ENCODE measurements around the gene ARID1B. TPM values are rescaled to one million over a fixed set of nuclear protein-coding genes. Genes with fewer than 3 reads are reported as not detected.

ARID1B gene
- total and polyA plus RNA-seq, 7 donors, result 8.1 to 61.1 (median 53.1) TPM

DNA sequence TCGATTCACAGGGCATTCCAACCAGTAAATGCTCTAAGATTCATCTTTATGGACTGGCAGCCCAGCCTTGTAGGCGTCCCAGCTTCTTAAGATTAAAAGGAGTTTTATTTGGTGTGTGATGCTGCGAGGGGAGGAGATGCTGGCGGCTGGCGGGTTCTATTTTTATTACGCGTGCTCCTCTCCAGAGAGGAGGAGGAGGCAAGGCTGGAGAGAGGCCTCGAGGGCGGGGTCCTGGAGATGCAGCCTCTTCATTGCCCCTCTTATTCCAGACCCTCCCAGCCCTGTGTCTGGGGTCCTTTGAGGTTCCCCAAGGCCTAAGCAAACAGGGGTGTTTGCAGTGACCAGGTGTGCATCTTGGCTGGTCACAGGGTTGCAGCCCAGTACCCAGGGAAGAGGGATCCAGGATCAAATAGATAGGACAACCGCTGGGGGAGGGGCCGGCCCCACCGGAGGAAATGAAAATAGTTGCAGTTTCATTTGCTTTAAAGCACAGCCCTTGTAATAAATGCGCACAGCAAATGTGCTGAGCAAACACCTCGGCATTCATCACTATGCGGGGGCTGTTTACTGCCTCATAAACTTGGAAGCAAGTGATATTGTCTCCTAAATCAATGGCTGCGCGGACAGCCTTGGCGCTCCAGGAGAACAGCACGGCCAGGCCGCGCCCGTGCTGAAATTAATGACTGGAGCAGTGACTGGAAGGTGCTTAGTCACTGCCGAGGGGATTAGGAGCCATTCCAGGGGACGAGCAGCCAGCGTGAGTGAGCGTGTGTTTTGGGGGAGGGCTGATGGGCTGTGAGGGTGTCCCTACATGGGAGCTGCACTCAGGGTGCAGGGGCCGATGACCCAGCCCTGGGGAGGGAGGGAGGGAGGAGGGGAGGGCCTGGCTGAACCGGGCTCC, 463.1 kb downstream of the ARID1B start:
- H3K27ac ChIP-seq, result peak overlapping the region; percentile 93
- no peaks in the 10 kb centered on the region for H3K27me3 ChIP-seq (ENCODE audit: insufficient read depth in 3 of 3, low read length in 2 of 3)
- WGBS, 3 donors, result 12 to 16% (median 12%) methylated on average over 25 to 28 of the region's 28 CpGs
- intact Hi-C loops (cut with DNase I), result no loop called here
- H3K36me3 ChIP-seq (ENCODE audit: insufficient read depth in 1 of 2, low read depth in 1 of 2), result no peaks in the 10 kb centered on the region
- TF ChIP-seq, protein P1, sequence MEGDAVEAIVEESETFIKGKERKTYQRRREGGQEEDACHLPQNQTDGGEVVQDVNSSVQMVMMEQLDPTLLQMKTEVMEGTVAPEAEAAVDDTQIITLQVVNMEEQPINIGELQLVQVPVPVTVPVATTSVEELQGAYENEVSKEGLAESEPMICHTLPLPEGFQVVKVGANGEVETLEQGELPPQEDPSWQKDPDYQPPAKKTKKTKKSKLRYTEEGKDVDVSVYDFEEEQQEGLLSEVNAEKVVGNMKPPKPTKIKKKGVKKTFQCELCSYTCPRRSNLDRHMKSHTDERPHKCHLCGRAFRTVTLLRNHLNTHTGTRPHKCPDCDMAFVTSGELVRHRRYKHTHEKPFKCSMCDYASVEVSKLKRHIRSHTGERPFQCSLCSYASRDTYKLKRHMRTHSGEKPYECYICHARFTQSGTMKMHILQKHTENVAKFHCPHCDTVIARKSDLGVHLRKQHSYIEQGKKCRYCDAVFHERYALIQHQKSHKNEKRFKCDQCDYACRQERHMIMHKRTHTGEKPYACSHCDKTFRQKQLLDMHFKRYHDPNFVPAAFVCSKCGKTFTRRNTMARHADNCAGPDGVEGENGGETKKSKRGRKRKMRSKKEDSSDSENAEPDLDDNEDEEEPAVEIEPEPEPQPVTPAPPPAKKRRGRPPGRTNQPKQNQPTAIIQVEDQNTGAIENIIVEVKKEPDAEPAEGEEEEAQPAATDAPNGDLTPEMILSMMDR (IDR thresholded peaks at IDR 0.05), result no peak
- H3K4me1 ChIP-seq, result peaks cover 49% of the 10 kb centered on the region
- peak overlapping the region; percentile 55 for H3K4me3 ChIP-seq
- DNase-seq (peak; percentile 84 to 92), ATAC-seq (peak; percentile 73 to 82 (median 79))
- no peaks in the 10 kb centered on the region for H3K9me3 ChIP-seq

DNA sequence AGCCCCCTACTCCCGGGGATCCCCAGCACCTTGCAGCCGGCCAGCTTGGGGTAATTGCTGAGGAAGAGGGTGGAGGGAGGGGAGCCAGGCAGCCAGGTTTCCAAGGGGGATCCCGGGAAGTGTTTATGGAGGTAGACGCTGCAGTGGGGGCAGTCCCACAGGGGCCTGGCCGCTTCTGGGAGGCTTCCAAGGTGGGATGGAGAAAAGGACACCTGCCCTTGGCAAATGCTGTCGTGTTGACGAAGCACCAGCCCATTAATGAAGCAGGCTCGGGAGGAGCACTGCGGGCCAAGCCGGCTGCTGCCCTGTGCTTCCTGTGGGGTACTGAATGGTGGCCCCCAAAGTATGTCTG, 463.8 kb downstream of the ARID1B start:
- intact Hi-C loops (cut with DNase I), result no loop called here
- Histone ChIP-seq H3K27me3 (ENCODE audit: insufficient read depth in 3 of 3, low read length in 2 of 3) (no peaks in the 10 kb centered on the region), H3K4me1 (peaks cover 46% of the 10 kb centered on the region), H3K4me3 (peak overlapping the region; percentile 55), H3K36me3 (ENCODE audit: insufficient read depth in 1 of 2, low read depth in 1 of 2) (no peaks in the 10 kb centered on the region), H3K27ac (peak overlapping the region; percentile 93), H3K9me3 (no peaks in the 10 kb centered on the region)
- 43 to 56% (median 53%) methylated on average over 9 to 10 of the region's 10 CpGs for WGBS, 3 donors
- TF ChIP-seq, protein P1 (IDR thresholded peaks at IDR 0.05), result no peak
- ATAC-seq, result peak in 1 of 4 donors; percentile 1
- no peak for DNase-seq

DNA sequence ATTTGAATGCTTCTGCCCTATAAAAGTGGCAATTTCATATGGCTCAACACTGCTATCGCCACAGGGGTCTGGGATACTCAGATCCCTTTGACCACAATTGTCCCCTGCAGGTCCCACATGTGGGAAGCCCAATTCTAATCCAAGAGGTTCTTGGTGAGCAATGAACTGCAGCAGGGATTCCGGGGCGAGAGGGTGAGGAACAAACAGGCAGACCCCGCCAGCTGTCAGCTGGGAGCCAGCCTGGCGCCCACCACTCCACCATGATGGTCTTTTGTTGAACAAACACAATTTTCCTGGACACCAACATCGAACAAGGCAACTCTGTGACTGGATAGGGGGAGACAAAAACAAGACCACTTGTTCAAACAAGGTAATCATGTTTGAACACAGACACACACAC, 465.6 kb downstream of the ARID1B start:
- intact Hi-C loops (cut with DNase I), result no loop called here
- no peak for DNase-seq
- no peaks in the 10 kb centered on the region for H3K27me3 ChIP-seq (ENCODE audit: insufficient read depth in 3 of 3, low read length in 2 of 3)
- no peak overlapping the region for H3K4me3 ChIP-seq
- TF ChIP-seq, protein P1 (IDR thresholded peaks at IDR 0.05), result no peak
- no peak for ATAC-seq
- no peaks in the 10 kb centered on the region for H3K9me3 ChIP-seq
- peak overlapping the region; percentile 93 for H3K27ac ChIP-seq
- no peaks in the 10 kb centered on the region for H3K36me3 ChIP-seq (ENCODE audit: insufficient read depth in 1 of 2, low read depth in 1 of 2)
- WGBS, 3 donors, result 93 to 96% (median 94%) methylated on average over 6 of the region's 6 CpGs
- peaks cover 44% of the 10 kb centered on the region for H3K4me1 ChIP-seq

DNA sequence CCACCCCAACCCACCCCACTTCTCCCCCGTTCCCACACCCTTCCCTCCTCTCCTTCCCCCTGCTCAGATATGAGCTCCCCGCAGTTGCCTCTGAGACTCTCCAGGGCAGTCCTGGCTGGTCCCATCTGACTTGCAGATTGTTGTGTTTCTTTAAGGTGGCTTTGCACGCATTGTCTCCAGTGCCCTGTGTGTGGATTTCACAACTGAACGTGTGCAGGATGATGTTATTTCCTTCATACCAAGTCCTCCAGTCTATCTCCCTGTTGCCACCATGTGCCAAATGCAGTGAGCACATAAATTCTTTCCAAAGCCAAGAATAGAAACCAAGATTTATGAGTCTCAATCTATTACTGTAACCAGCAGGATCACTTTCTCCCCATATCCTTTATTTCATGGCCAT, 467.0 kb downstream of the ARID1B start:
- WGBS, 3 donors, result 14 to 36% (median 26%) methylated on average over 4 of the region's 4 CpGs
- TF ChIP-seq, protein P1 (IDR thresholded peaks at IDR 0.05), result no peak
- no peaks in the 10 kb centered on the region for H3K27me3 ChIP-seq (ENCODE audit: insufficient read depth in 3 of 3, low read length in 2 of 3)
- H3K27ac ChIP-seq, result peak overlapping the region; percentile 71
- intact Hi-C loops (cut with DNase I), result no loop called here
- H3K4me1 ChIP-seq, result peaks cover 44% of the 10 kb centered on the region
- peak; percentile 60 to 64 (median 64) for ATAC-seq
- H3K4me3 ChIP-seq, result no peak overlapping the region
- H3K9me3 ChIP-seq, result peaks cover 7% of the 10 kb centered on the region
- no peak for DNase-seq
- no peaks in the 10 kb centered on the region for H3K36me3 ChIP-seq (ENCODE audit: insufficient read depth in 1 of 2, low read depth in 1 of 2)
